Activated CD4-positive, CD25-positive, alpha-beta regulatory T cell (primary cell): ENCODE data around the gene CERS1.
"Not testable (repeated sequence)": the region's sequence is repeated elsewhere in the genome, so short reads cannot be mapped to it uniquely, and the experiment has no call there.

ENCODE experiments used
- DNase-seq, 4 experiments: peaks; one replicate each; lab custom pipeline; 2025; lab: John Stamatoyannopoulos, UW

Gene CERS1

DNA sequence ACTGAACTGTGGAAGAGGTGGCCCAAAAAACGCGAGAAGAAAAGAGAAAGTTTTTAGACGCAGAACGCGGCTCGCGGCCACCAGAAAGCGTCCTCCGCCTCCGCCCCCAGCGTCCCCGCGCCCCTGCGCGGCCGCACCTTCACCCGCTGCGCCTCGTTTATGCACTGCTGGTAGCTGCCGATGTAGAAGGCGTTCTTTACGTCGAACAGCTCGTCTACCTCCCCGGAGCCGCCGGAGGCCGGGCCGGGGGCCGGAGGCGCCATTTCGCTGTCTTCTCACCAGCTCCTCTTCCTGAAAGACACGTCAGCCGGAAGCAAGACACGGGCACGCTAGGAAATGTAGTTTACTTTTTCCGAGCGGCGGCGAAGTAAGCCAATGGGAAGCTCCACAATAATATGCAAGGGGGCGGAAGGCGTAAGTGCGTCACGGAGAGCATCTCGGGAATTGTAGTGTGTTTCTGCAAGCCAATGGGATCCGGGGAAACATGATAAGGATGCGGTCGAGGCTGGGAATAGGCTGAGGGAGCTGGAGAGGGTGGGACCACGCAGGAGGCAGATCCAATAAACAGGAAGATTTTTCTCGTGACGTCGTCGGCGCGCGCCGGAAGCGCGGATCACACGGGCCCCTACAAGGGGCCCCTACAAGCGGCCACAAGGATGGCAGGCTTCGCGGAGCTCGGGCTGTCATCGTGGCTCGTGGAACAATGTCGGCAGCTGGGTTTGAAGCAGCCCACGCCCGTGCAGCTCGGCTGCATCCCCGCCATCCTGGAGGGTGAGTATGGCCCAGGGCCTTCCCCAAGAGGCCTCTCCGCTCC is 23.3 kb upstream of the CERS1 start, which contains the start of the genes COPE and DDX49:
Gene COPE (minus strand): TSS at position 302 of the 814 bp plus-strand sequence. CDS start 39 bp downstream, at position 263.
Gene DDX49 (plus strand): TSS at position 630 of the 814 bp plus-strand sequence. CDS start 27 bp downstream, at position 657.
- peak; percentile 92 to 96 (median 94) for DNase-seq

GRCh38 chr19:18917593-18917992 is 21.6 kb upstream of the CERS1 start:
- not testable (repeated sequence) for DNase-seq

- DNase-seq: no peak
These were observed 19.7 kb upstream of the CERS1 start for GRCh38 chr19:18915639-18916038.

DNA sequence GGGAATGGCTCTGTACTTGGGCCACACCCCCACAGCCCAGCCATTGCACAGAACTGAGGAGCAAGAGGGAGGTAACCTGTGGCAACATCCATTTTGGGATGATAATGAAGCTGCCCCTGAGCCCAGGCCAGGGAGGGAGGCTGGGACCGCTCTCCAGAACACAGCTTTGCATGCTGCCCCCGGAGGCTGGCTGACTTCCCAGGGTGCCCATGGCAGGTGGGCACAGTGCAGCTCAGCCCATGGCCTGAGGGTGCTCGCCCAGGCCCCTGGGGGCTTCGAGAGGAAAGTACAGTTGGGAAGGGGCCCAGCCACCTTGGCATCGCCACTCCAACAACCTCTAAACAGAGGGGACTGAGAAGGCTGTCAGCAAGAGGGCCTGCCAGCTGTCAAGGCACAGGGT is 17.5 kb upstream of the CERS1 start:
- DNase-seq: no peak

GRCh38 chr19:18912933-18913332 is 17.0 kb upstream of the CERS1 start:
- no peak for DNase-seq

- DNase-seq: no peak
These were observed 15.0 kb upstream of the CERS1 start for GRCh38 chr19:18910801-18911436.

- DNase-seq: no peak
These were observed 14.1 kb upstream of the CERS1 start for GRCh38 chr19:18910010-18910409.

DNA sequence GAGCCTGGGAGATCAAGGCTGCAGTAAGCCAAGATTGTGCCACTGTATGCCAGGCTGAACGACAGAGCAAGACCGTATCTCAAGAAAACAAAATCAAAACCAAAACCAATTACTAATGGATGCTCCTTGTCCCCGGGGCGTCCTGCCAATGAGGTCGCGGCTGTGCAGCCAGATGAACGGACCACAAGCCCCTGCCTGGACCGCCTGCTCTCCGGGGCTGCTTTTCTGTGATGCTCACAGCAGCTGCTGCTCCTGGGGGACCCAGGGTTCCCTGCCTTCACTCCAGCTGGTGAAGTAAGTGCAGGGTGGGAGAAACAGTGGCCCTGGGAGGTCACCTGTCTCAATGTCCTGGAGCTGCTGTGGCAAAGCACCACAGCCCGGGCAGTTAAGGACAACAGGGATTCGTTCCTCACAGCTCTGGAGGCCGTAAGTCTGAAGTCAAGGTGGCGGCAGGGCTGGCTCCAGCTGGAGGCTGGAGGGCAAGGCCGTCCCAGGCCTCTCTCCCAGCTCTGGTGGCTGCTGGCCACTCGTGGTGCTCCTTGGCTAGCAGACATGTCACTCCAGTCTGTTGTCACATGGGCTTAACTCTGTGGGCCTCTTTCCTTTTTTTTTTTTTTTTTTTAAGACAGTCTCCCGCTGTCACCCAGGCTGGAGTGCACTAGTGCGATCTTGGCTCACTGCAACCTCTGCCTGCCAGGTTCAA is 13.1 kb upstream of the CERS1 start:
- no peak for DNase-seq

GRCh38 chr19:18906605-18907519 is 10.9 kb upstream of the CERS1 start:
- DNase-seq: no peak

GRCh38 chr19:18905513-18906236 is 9.7 kb upstream of the CERS1 start:
- no peak for DNase-seq

DNA sequence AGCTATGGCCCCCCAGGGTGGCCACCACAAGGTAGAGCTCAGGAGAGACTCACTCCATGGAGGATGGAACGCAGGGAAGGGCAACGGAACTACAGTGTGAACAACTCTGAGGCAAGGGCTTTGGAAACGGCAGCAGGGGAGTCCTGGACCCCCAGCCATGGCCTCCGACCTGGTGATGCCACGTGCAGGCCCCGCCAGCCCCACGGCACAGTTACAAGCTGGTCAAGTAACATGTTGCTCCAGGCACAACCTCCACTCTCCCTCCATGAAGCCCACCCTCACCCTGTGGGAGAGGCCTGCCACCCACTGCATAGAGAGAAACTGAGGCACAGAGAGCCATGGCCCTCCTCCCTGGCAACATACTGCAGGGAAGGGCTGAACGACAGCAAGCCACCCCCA is 9.1 kb upstream of the CERS1 start:
- DNase-seq: no peak

- no peak for DNase-seq
These were observed 8.5 kb upstream of the CERS1 start for GRCh38 chr19:18904334-18905057.

GRCh38 chr19:18903156-18904037 is 7.4 kb upstream of the CERS1 start:
- DNase-seq: no peak

DNA sequence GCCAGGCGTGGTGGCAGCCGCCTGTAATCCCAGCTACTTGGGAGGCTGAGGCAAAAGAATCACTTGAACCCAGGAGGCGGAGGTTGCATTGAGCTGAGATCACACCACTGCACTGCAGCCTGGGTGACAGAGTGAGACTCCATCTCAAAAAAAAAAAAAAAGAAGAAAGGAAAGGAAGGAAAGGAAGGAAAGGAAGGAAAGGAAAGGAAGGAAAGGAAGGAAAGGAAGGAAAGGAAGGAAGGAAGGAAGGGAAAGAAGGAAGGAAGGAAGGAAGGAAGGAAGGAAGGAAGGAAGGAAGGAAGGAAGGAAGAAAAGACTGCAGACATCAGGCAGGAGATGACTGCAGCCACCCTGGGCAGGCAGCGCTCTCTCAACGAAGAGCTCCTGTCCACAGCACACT is 6.6 kb upstream of the CERS1 start:
- DNase-seq: not testable (repeated sequence)

DNA sequence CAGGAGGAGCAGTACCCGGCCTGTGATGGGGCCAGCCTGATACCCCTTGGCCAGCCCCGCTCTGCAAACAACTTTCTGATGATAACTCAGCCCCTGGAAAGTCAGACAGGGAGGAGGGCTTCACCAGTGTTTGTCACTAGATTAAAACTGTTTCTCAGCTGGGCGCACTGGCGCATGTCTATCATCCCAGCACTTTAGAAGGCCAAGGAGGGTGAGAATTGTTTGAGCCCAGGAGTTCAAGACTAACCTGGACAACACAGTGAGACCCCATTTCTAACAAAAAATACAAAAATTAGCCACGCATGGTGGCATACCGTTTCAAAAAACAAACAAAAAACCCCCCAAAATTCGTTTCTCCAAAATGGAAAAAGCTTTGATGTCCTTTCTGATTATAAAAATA is 5.5 kb upstream of the CERS1 start:
- no peak for DNase-seq

- no peak for DNase-seq
These were observed 4.9 kb upstream of the CERS1 start for GRCh38 chr19:18900700-18901481.

DNA sequence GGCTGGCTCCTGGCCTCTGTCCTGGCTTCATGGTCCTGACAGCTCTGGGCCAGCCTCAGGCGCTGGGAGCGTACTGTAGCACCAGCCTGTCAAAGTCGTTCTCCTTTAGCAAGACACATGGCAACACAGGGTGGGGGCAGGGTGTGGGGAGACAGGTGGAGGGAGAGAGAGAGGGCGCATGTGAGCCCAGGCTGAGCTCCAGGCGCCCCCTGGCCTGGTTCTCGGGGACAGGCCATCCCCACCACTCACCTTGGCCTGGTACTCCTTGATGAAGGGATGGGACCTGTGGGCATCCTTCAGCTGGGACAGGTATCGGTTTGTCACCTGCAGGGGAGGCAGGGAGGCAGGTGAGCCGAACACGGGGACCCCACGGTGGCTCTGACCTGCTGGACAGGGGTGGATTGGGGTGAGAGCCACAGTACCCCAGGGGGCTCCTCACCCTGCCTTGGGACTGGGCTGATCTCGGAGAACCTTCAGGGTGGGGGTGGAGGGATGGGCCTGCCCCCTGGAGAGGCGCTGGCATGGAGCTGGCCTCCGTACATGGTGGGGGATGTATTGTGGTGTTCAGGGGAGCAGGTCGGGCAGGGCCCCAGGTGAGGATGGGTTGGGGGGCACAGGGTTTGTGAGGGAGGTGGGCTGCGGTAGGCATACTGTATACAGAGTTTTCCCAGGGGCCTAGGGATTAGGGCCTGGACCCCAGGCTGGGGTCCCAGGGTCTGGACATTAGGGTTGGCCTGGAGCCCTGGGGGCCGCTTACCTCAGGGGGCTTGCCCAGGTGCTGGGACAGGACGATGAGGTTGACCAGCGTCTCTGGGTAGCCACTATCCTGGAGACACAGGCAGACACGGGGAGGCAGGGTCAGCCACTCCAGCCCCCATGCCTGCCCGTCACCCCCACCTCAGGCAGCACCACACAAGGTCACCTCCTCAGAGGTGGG is 3.9 kb upstream of the CERS1 start:
- DNase-seq: no peak
